Measurements from ENCODE around the gene ZNF273.
"Not testable (repeated sequence)": the region's sequence is repeated elsewhere in the genome, so short reads cannot be mapped to it uniquely, and the experiment has no call there.

Gene ZNF273

GRCh38 chr7:64890761-64891362, 12.2 kb upstream of the ZNF273 start:
- DNase-seq = no peak

GRCh38 chr7:64891363-64892081, 11.6 kb upstream of the ZNF273 start:
- DNase-seq = not testable (repeated sequence)

- DNase-seq = no peak
Observed at GRCh38 chr7:64892116-64892515, 11.0 kb upstream of the ZNF273 start.

- no peak for DNase-seq
Observed at GRCh38 chr7:64892666-64893309, 10.3 kb upstream of the ZNF273 start.

GRCh38 chr7:64893401-64893800, 9.7 kb upstream of the ZNF273 start:
- no peak for DNase-seq

GRCh38 chr7:64902461-64902805, 640 bp upstream of the ZNF273 start:
- DNase-seq = not testable (repeated sequence)

GRCh38 chr7:64904008-64904407, 935 bp downstream of the ZNF273 start:
- DNase-seq = no peak

GRCh38 chr7:64905133-64905532, 2.1 kb downstream of the ZNF273 start:
- DNase-seq = no peak

- no peak for DNase-seq
Observed at GRCh38 chr7:64905547-64905946, 2.5 kb downstream of the ZNF273 start.

- no peak for DNase-seq
Observed at GRCh38 chr7:64907641-64908326, 4.7 kb downstream of the ZNF273 start.

GRCh38 chr7:64908358-64908757, 5.3 kb downstream of the ZNF273 start:
- DNase-seq = no peak

GRCh38 chr7:64914557-64914956, 11.5 kb downstream of the ZNF273 start:
- DNase-seq = no peak

GRCh38 chr7:64915301-64915700, 12.2 kb downstream of the ZNF273 start:
- not testable (repeated sequence) for DNase-seq

- not testable (repeated sequence) for DNase-seq
Observed at GRCh38 chr7:64928252-64929187, 25.4 kb downstream of the ZNF273 start.

- DNase-seq = no peak
Observed at GRCh38 chr7:64934478-64934877, 31.4 kb downstream of the ZNF273 start.

GRCh38 chr7:64938540-64938939, 35.5 kb downstream of the ZNF273 start:
- no peak for DNase-seq

GRCh38 chr7:64940021-64940420, 36.9 kb downstream of the ZNF273 start:
- not testable (repeated sequence) for DNase-seq

- not testable (repeated sequence) for DNase-seq
Observed at GRCh38 chr7:64944667-64945502, 41.8 kb downstream of the ZNF273 start.

GRCh38 chr7:64945503-64946175, 42.6 kb downstream of the ZNF273 start:
- no peak for DNase-seq

GRCh38 chr7:64946772-64947171, 43.7 kb downstream of the ZNF273 start:
- no peak for DNase-seq
